ENCODE results near the gene SPATA22.
"Not testable (repeated sequence)": the region's sequence is repeated elsewhere in the genome, so short reads cannot be mapped to it uniquely, and the experiment has no call there.

The SPATA22 gene, protein sequence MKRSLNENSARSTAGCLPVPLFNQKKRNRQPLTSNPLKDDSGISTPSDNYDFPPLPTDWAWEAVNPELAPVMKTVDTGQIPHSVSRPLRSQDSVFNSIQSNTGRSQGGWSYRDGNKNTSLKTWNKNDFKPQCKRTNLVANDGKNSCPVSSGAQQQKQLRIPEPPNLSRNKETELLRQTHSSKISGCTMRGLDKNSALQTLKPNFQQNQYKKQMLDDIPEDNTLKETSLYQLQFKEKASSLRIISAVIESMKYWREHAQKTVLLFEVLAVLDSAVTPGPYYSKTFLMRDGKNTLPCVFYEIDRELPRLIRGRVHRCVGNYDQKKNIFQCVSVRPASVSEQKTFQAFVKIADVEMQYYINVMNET

DNA sequence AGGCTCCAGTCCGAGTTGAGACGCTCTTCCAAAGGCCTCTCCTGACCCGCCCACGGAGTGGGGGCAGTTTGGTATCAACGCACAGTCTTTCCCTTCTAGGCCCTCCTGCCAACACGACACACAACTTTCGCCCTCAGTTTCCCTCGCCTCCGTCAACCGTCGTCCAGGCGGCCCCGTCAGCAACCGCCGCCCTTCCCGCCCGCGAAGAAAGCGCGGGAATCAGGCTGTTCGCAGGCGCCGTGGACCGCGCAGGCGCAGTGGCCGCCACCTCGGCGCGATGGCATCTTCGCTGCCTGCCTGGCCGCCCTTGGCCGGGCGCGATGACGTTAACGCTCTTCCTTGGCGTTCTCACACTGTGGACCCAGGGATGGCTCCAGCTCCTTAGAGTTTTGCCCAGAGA lies at the start of gene SPATA22:
TSS of gene SPATA22 (minus strand) at position 221 of the 400 bp plus-strand sequence. CDS start 2,494 bp downstream, outside the sequence.
- no peak for DNase-seq (ENCODE audit: low read depth, low spot score)
- H3K27ac ChIP-seq = no peak within 1 kb of the TSS

DNA sequence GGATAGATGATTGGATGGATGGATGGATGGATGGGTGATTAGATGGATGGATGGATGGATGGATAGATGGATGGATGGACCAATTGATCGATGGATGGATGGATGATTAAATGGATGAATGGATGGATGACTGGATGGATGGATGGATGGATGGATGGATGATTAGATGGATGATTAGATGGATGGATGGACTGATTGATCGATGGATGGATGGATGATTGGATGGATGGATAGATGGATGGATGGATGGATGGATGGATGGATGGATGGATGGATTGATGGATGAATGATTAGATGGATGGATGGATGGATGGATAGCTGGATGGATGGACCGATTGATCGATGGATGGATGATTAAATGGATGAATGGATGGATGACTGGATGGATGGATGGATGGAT lies 47.9 kb upstream of the SPATA22 start:
- not testable (repeated sequence) for DNase-seq (ENCODE audit: low read depth, low spot score); H3K27ac ChIP-seq

DNA sequence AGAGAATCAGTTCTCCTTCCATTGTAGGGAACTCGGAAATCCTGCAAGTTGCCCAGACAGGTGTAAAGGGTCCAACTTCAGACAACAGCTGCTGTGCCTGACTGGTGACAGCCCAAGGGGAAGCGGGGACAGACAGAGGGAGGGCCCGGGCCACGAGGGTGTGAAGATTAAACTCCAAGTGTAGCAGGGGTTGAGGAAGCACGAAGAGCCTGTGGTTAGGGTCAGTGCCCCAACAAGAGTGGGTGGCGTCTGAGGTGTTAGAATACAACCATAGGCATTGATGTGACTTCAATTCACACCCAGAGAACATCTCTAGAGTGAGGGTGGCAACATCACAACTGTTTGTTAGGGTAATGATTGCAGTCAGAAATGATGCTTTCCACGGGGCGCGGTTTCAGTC lies 43.3 kb upstream of the SPATA22 start:
- no peak overlapping the region for H3K27ac ChIP-seq
- DNase-seq (ENCODE audit: low read depth, low spot score) = no peak

DNA sequence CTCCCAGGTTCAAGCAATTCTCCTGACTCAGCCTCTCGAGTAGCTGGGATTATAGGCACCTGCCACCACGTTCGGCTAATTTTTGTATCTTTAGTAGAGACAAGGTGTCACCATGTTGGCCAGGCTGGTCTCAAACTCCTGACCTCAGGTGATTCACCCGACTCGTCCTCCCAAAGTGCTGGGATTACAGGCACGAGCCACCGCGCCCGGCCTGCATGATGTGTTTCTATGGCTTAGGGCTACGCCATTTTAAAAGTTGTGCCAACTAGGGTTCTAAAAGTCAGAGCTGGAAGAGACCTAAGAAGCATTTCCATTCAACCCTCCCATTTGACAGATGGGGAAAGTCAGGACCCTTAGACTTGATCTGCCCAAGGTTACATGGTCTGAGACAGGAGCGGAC lies 42.5 kb upstream of the SPATA22 start:
- H3K27ac ChIP-seq; DNase-seq (ENCODE audit: low read depth, low spot score): not testable (repeated sequence)

DNA sequence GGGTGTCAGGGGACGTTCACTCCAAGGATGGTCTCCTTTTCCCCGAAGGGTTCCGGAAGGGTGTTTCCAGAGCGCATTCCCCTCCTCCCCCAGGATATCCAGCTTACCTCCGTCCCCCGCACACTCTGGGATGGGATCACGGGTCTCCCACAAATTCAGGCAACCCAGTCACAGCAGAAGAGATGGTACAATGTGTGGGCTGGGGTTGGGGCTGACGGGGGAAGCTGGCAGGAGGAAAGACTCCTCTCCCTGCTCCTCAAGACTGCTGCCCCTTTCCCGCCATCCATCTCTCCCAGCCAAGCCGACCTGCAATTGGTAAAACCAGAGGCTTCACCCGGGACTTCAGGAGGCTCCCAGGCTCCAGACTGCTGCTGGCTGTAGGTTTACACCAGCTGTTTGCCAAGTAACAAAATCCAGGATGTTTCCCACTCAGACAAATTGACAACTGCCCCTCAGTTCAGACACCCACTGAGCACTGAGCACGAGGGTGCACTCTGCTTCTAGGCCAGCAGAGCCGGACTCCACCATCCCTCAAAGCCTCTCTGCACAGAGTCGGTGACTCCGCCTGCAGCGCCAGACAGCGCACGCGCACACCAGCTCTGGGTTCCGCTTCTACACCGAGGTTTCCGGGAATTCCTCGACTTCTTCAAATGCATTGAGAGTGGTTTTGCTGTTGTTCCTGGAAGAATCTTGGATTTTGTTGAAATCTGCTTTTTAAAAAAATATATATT lies 41.9 kb upstream of the SPATA22 start:
- no peak for DNase-seq (ENCODE audit: low read depth, low spot score)
- no peak overlapping the region for H3K27ac ChIP-seq

DNA sequence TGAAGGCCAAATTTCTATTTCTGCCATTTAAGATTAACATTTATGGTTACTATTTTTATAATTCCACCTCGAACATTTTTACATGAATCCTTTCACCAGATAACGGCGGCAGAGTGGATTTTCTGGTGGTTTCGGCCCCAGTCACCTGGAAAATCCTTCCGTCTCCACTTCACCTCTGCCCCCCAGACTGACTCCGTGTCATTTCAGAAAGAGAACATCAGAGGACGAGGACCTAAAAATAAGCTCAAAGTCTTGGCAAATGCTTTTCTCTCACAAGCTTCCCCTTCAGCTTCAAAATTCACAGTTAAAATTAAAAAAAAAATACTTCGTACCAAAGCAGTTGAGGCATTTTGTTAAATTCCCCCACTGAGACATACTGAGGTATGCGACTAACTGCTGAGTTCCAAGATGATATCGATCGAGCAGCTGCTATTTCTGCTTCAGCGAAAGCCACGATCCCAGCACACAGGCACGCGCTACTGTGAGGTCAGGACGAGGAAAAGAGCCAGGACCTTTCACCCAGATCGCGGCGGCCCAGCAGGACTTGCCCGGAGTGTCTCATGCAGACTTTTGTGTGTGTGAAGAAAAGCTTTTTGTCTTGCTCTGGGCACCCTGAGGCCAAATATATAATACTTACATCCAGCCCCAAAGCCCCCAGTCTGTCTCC lies 41.0 kb upstream of the SPATA22 start:
- no peak overlapping the region for H3K27ac ChIP-seq
- no peak for DNase-seq (ENCODE audit: low read depth, low spot score)

DNA sequence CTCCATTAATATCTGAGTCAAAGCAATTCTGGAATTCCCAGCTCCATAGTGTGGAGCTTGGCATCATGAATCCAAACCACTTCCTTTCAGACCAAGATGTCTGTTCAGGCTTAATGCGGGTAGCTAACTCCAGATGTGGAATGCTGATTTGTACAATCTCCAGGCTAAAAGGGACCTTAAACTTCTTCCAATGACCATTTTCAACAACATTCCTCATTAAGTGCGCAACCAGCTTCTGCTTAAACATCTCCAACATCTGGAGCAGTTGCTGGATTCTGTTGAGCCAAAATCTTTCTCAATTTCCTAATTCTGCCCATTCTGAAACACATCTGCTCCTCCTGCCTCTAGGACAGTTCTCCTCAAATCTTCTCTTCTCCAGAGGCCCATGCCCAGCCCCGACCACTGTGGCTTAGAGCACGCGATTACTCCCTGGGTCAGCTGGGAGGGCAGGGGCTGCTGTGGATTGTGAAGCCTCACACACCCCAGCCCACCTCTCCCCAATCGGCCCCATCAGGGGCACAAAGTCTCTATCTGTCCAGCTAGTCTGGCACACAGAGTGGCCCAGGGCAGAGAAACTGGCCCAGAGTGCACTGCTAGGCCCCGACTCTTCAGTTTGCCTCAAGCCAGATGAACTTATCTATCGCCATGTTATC lies 40.4 kb upstream of the SPATA22 start:
- no peak overlapping the region for H3K27ac ChIP-seq
- DNase-seq (ENCODE audit: low read depth, low spot score) = no peak

DNA sequence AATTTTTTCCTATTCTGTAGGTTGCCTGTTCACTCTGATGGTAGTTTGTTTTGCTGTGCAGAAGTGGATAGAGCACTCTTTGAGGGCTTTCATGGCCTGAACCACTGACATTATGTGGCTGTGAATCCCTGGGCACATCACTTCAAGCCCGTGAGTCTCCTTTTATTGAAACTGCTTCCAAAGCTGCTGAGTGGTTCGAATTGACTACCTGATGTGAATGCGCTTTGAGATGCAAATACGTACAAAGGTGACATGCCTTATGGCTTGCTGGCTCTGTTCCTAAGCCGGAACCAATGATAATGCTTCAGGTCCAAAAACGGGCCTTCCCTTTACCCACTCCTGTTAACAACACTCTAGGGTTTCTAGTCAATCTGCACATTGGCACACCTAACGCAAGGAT lies 38.5 kb upstream of the SPATA22 start:
- no peak for DNase-seq (ENCODE audit: low read depth, low spot score)
- no peak overlapping the region for H3K27ac ChIP-seq

DNA sequence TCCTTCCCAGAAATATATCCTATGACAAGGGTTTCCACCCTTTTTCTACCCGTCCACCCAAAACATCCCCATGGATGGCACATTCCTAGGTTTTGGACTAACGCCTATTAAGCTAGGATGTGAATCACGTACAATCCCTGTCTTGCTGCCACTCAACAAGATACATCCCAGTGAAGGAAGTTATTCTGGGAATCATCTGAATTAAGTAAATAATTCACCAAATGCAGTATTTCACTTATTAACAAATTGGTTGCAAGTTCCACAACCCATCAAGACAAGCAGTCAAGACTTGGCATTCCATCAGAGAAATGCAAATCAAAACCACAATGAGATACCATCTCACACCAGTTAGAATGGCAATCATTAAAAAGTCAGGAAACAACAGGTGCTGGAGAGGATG lies 36.2 kb upstream of the SPATA22 start:
- H3K27ac ChIP-seq = no peak overlapping the region
- DNase-seq (ENCODE audit: low read depth, low spot score) = no peak

DNA sequence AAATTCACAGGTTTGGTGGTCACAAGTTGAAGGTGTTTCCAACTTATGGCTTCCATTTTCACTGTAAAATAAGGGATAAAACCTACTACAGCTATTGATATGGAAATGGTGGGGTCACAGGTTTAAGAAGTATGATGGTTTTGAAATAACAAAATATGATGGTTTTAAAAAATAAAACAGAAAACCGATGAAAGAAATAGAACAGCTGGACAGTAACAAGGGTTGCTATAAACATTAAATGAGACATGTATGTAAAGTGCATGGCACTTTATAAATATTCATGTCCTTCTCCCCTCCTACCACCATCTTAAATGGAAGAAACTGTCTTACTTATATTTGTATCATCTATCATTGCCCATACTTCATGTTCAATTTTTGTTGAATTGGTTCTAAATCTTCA lies 35.5 kb upstream of the SPATA22 start:
- no peak overlapping the region for H3K27ac ChIP-seq
- DNase-seq (ENCODE audit: low read depth, low spot score) = no peak

DNA sequence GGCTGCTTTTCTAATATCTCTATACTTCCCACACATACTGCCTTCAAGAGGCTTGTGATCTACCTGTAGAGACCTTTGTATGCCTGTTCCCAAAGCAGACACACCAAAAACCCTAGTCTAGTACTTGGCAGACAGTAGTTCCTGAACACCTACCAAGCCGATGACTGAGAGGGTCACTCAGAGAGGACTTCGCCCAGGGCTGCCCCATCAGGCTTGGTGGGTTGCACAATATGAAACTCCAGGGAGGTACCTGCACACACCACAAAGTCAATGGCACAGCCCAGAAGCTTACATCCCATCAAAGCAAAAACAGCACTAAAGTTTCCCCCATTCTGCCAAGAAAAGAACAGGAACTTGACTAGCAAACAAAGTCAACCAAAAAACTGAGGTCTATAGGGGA lies 34.4 kb upstream of the SPATA22 start:
- H3K27ac ChIP-seq = no peak overlapping the region

DNA sequence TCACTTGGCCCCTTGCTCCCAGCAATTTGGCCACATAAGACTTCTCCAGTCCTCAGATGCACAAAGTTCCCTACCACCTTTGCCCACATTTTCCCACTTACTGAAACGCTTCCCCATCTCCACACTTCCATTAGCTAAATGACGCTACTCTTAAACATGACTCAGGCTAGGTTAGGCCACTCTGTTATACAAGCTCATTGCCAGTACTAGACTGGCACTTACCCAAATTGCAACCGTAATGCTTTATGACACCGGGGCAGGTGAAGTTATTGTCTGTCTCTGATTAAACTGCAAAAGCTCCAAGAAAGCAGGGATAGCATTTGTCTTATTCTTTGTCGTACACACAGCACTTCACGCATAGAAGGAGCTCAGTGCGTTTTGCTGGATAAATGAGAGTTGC lies 33.4 kb upstream of the SPATA22 start:
- no peak overlapping the region for H3K27ac ChIP-seq
- DNase-seq (ENCODE audit: low read depth, low spot score) = no peak

More for the DNA sequence above, 34.4 kb upstream of the SPATA22 start:
- DNase-seq (ENCODE audit: low read depth, low spot score) = no peak

DNA sequence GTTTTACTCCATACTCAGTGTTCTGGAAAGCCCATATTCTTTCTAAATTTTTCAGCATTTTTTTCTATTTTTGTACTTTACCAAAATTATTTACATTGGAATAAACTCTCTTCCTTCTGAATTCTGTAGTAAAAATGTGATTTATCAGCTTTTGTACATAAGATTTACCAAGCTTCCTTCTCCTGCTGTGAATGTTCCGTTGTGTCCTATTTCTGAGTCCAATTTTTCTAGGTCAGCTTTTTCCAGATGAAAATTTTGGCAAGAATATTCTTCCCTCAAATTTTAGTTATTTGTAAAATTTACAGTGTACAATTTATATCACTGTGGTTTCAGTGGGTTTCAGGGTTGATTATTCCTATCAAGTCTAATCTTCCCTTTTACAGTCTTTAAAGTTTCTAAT lies 31.7 kb upstream of the SPATA22 start:
- no peak for DNase-seq (ENCODE audit: low read depth, low spot score)
- H3K27ac ChIP-seq = no peak overlapping the region

DNA sequence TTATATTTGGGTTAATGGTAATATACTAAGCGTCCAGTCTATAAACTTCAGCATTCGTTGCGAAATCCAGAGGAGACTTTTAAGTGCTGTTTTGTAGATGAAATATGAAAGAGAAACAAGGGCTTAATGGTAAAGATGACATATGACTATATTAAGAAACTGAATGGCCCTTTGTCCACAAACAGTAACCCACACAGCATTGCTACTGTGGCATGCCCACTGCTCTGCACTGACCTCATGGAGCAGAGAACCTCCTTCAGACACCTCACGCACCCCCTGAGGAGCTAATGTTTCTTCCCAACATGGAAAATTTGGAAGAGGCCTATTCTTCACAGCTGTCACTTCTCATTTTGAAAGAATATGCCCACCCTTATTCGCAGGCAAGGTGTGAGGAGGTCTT lies 30.8 kb upstream of the SPATA22 start:
- DNase-seq (ENCODE audit: low read depth, low spot score) = no peak
- no peak overlapping the region for H3K27ac ChIP-seq

DNA sequence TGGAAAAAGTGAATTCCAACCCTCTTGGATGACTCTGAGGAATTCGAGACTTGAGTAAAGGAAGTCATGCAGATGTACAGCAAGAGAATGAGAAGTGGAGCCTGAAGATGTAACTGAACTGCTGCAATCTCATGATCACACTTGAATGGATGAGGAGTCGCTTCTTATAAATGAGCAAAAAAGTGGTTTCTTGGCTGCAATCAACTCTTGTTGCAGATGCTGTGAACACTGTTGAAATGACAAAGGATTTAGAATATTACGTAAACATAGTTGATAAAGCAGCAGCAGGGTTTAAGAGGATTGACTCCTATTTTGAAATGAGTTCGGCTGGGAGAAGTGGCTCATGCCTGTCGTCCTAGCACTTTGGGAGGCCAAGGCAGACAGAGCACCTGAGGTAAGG lies 29.7 kb upstream of the SPATA22 start:
- no peak overlapping the region for H3K27ac ChIP-seq
- DNase-seq (ENCODE audit: low read depth, low spot score) = no peak

DNA sequence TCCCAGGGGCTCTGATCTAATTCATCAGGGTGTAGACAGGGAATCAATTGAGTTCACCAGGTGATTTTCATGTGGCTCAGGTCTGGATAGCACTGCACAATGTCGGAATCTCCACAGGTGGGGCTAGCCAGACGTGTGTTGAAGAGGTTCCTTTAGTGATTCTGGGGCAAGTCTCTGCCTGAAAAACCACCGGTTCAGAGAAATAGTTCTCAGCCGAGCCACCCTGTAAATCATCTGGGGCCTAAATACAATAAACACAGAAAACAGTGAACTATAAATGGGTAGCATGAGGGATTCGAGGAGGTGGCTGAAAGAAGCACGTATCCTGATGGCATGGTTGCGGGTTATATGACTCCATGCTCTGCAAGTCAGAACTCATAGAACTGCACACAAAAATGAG lies 25.5 kb upstream of the SPATA22 start:
- no peak overlapping the region for H3K27ac ChIP-seq
- no peak for DNase-seq (ENCODE audit: low read depth, low spot score)

DNA sequence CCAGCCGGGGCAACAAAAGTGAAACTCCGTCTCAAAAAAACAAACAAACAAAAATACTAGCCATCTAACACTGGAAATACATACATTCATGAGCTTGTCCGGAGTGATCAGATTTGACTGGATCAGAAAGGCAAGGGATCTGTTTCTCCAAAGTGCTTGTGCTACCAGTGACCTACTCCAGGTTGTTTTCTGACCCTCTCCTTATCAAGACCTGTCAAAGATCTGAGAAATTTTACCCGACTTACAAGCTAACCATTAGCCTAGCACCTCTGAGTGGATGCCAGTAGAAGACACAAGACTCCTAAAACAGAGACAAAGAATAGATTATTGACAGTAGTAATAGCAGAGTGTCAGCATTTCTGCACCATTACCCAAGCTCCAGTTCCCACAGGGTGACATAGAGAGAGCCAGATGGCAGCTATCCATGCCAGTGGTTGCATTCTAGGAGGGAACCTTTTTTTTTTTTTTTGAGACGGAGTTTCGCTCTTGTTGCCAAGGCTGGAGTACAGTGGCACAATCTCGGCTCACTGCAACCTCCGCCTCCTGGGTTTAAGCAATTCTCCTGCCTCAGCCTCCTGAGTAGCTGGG lies 14.0 kb upstream of the SPATA22 start:
- H3K27ac ChIP-seq = no peak overlapping the region
- no peak for DNase-seq (ENCODE audit: low read depth, low spot score)

DNA sequence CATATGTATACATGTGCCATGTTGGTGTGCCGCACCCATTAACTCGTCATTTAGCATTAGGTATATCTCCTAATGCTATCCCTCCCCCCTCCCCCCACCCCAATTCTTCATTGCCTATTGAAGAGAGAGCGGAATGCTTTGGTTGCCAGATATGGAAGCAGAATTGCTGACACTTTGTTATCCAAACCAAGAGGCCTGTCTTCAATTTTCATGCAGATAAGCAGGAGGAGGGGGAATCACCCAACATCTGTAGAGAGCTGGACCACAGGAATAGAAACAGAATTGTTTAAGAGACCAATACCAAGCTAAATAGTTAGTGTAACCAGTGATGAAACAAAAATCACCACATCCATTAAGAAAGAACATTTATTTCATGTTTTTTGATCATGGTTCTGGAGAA lies 11.2 kb upstream of the SPATA22 start:
- DNase-seq (ENCODE audit: low read depth, low spot score) = no peak
- H3K27ac ChIP-seq = no peak overlapping the region

DNA sequence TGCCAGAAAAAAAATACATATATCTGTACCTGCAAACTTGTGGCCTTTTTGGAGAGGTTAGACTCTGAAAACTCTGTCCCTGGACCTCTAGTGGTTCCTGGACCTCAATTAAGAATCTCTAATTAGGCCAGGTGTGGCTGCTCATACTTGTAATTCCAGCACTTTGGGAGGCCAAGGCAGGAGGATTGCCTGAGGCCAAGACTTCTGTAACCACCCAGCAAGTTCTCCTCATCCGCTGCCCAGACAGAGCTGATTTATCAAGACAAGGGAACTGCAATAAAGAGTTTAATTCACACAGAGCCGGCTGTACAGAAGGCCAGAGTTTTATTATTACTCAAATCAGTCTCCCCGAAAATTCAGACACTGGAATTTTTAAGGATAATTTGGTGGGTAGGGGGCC lies 8.4 kb upstream of the SPATA22 start:
- no peak for DNase-seq (ENCODE audit: low read depth, low spot score)
- no peak overlapping the region for H3K27ac ChIP-seq

DNA sequence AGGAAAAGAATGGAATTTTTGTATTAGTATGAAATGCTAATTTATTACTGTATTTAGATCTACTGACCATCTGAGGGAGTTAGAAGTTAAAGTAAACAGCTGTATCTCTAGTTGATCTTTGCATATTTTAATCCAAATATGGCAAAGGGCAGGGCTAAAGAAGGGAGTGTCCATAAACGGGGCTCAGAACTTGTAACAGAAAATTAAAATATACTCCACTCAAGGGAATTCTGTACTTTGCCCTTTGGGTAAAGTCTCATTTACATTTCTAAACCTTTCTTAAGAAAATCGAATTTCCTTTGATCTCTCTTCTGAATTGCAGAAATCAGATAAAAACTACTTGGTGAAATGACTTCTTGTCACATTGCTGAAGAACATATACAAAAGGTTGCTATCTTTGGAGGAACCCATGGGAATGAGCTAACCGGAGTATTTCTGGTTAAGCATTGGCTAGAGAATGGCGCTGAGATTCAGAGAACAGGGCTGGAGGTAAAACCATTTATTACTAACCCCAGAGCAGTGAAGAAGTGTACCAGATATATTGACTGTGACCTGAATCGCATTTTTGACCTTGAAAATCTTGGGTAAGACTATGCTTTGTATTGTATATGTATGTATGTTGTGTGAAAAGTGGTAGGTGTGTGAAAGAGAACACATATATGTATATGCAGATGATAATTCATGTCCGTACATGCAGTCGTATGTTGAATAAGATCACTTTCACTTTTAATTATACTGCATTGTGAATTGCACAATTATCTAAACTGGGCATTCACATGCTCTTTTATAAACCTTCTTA lies 4.4 kb upstream of the SPATA22 start, which contains the start of gene ASPA:
TSS of gene ASPA (plus strand) at position 186 of the 799 bp plus-strand sequence. CDS start at position 349, 163 bp downstream.
- DNase-seq (ENCODE audit: low read depth, low spot score) = no peak
- H3K27ac ChIP-seq = no peak within 1 kb of the TSS

Measured in epithelial cell of prostate (primary cell).